Nephron (organoid): Measurements from ENCODE around the gene BTBD3.

Source experiments
- H3K27ac Mint-ChIP-seq, 3 experiments: 2 replicates each; pipeline ENCODE4 v1.8.0; 2020; ENCODE audit warnings: mixed read lengths in 3 of 3, mild to moderate bottlenecking in 2 of 3, moderate library complexity in 1 of 3
- H3K27me3 Mint-ChIP-seq: 2 replicates; pipeline ENCODE4 v1.8.0; 2021; ENCODE audit warnings: low read depth, mild to moderate bottlenecking, moderate library complexity, mixed read lengths
- H3K36me3 Mint-ChIP-seq: 2 replicates; pipeline ENCODE4 v1.8.0; 2020; ENCODE audit warnings: low read depth, mixed read lengths
- H3K4me1 Mint-ChIP-seq: 2 replicates; pipeline ENCODE4 v1.8.0; 2020; ENCODE audit warnings: mixed read lengths
- H3K4me3 Mint-ChIP-seq, 3 experiments: 2 replicates each; pipeline ENCODE4 v1.8.0; 2020; ENCODE audit warnings: mild to moderate bottlenecking in 3 of 3, mixed read lengths in 3 of 3, moderate library complexity in 2 of 3
- H3K9me3 Mint-ChIP-seq: 2 replicates; pipeline ENCODE4 v1.8.0; 2020; ENCODE audit warnings: mixed read lengths
- CTCF ChIP-seq, 3 experiments: fragments of 200-600 bp; sonication (generic); IDR thresholded peaks; one replicate each; pipeline ENCODE4 v1.5.0; 2021; ENCODE audit warnings: antibody characterized with exemption in 3 of 3; ENCODE audit not compliant: unreplicated experiment in 3 of 3

The BTBD3 gene

GRCh38 chr20:11957911-11958310, 40.2 kb downstream of the BTBD3 start:
- H3K9me3 Mint-ChIP-seq = no peaks in the 10 kb centered on the region
- no peak for TF ChIP-seq CTCF (IDR thresholded peaks at IDR 0.05; ENCODE audit: unreplicated experiment in 3 of 3)
- H3K27ac Mint-ChIP-seq = no peak overlapping the region
- no peaks in the 10 kb centered on the region for H3K27me3 Mint-ChIP-seq
- H3K36me3 Mint-ChIP-seq = no peaks in the 10 kb centered on the region
- peaks cover 4% of the 10 kb centered on the region for H3K4me1 Mint-ChIP-seq
- no peak overlapping the region for H3K4me3 Mint-ChIP-seq

- Mint-ChIP-seq H3K27me3 (no peaks in the 10 kb centered on the region), H3K27ac (no peak overlapping the region), H3K36me3 (no peaks in the 10 kb centered on the region), H3K4me3 (no peak overlapping the region), H3K9me3 (peaks cover 3% of the 10 kb centered on the region), H3K4me1 (peaks cover 4% of the 10 kb centered on the region)
- no peak for TF ChIP-seq CTCF (IDR thresholded peaks at IDR 0.05; ENCODE audit: unreplicated experiment in 3 of 3)
Observed at GRCh38 chr20:11958855-11959254, 41.2 kb downstream of the BTBD3 start.

GRCh38 chr20:11965602-11966001, 47.9 kb downstream of the BTBD3 start:
- H3K27me3 Mint-ChIP-seq = peaks cover 14% of the 10 kb centered on the region

GRCh38 chr20:11966186-11966585, 48.5 kb downstream of the BTBD3 start:
- no peak for TF ChIP-seq CTCF (IDR thresholded peaks at IDR 0.05; ENCODE audit: unreplicated experiment in 3 of 3)
- H3K9me3 Mint-ChIP-seq = peaks cover 3% of the 10 kb centered on the region

More at GRCh38 chr20:11965602-11966001, 47.9 kb downstream of the BTBD3 start:
- peaks cover 3% of the 10 kb centered on the region for H3K9me3 Mint-ChIP-seq
- H3K4me1 Mint-ChIP-seq = no peaks in the 10 kb centered on the region
- H3K27ac Mint-ChIP-seq = no peak overlapping the region
- TF ChIP-seq CTCF (IDR thresholded peaks at IDR 0.05; ENCODE audit: unreplicated experiment in 3 of 3) = no peak
- no peaks in the 10 kb centered on the region for H3K36me3 Mint-ChIP-seq
- no peak overlapping the region for H3K4me3 Mint-ChIP-seq

GRCh38 chr20:11970243-11970836, 52.6 kb downstream of the BTBD3 start:
- Mint-ChIP-seq H3K27ac (no peak overlapping the region), H3K9me3 (peaks cover 3% of the 10 kb centered on the region), H3K27me3 (peaks cover 14% of the 10 kb centered on the region), H3K4me3 (no peak overlapping the region), H3K4me1 (no peaks in the 10 kb centered on the region), H3K36me3 (no peaks in the 10 kb centered on the region)
- no peak for TF ChIP-seq CTCF (IDR thresholded peaks at IDR 0.05; ENCODE audit: unreplicated experiment in 3 of 3)

More at GRCh38 chr20:11966186-11966585, 48.5 kb downstream of the BTBD3 start:
- H3K36me3 Mint-ChIP-seq = no peaks in the 10 kb centered on the region
- H3K27ac Mint-ChIP-seq = no peak overlapping the region
- H3K4me1 Mint-ChIP-seq = no peaks in the 10 kb centered on the region
- peaks cover 14% of the 10 kb centered on the region for H3K27me3 Mint-ChIP-seq
- no peak overlapping the region for H3K4me3 Mint-ChIP-seq

GRCh38 chr20:11972478-11972877, 54.8 kb downstream of the BTBD3 start:
- peaks cover 14% of the 10 kb centered on the region for H3K27me3 Mint-ChIP-seq
- H3K4me1 Mint-ChIP-seq = no peaks in the 10 kb centered on the region
- H3K36me3 Mint-ChIP-seq = no peaks in the 10 kb centered on the region
- no peak overlapping the region for H3K4me3 Mint-ChIP-seq
- TF ChIP-seq CTCF (IDR thresholded peaks at IDR 0.05; ENCODE audit: unreplicated experiment in 3 of 3) = no peak
- no peak overlapping the region for H3K27ac Mint-ChIP-seq
- H3K9me3 Mint-ChIP-seq = peaks cover 7% of the 10 kb centered on the region
